CD14-positive monocyte (primary cell): ENCODE measurements around the gene RBM12. TPM values are rescaled to one million over a fixed set of nuclear protein-coding genes. Genes with fewer than 3 reads are reported as not detected.
"Not testable (repeated sequence)": the region's sequence is repeated elsewhere in the genome, so short reads cannot be mapped to it uniquely, and the experiment has no call there.

Experiments
- DNase-seq, 3 donors: peaks; one replicate each; pipeline ENCODE4 v3.0.0-alpha.2; 2011 to 2022
- H2AFZ ChIP-seq: 2 replicates; pipeline ENCODE4 v1.6.0; 2012; ENCODE audit warnings: mild to moderate bottlenecking, low read depth, low read length, inconsistent platforms; ENCODE audit not compliant: insufficient read depth, poor library complexity, severe bottlenecking
- H3K27ac ChIP-seq, 2 donors: 1 replicate in 1 of 2; 2 replicates in 1 of 2; pipeline ENCODE4 v1.5.1; 2012 to 2013; ENCODE audit warnings: low read length in 2 of 2, control low read depth in 1 of 2, inconsistent platforms in 1 of 2, low read depth in 1 of 2, mild to moderate bottlenecking in 1 of 2
- H3K27me3 ChIP-seq, 2 donors: one replicate each; pipeline versions ENCODE4 v1.6.0 to v1.6.1; 2011 to 2013; ENCODE audit warnings: low read length in 2 of 2; ENCODE audit not compliant: control insufficient read depth in 2 of 2, insufficient read depth in 2 of 2
- H3K36me3 ChIP-seq, 2 donors: replicated peaks in 1 of 2; 1 replicate in 1 of 2; 2 replicates in 1 of 2; pipeline versions ENCODE4 v1.5.1 to v1.6.1; 2012 to 2013; ENCODE audit warnings: low read length in 2 of 2, control low read depth in 1 of 2, inconsistent platforms in 1 of 2, mild to moderate bottlenecking in 1 of 2; ENCODE audit not compliant: insufficient read depth in 2 of 2, control insufficient read depth in 1 of 2
- H3K4me1 ChIP-seq, 2 donors: 1 replicate in 1 of 2; 2 replicates in 1 of 2; pipeline versions ENCODE4 v1.5.1 to v1.6.1; 2012 to 2013; ENCODE audit warnings: low read length in 2 of 2, control low read depth in 1 of 2, inconsistent platforms in 1 of 2, mild to moderate bottlenecking in 1 of 2, moderate library complexity in 1 of 2; ENCODE audit not compliant: insufficient read depth in 2 of 2, control insufficient read depth in 1 of 2
- H3K4me2 ChIP-seq: replicated peaks from 2 replicates; pipeline ENCODE3; 2012; ENCODE audit warnings: low read length, moderate library complexity, mild to moderate bottlenecking; ENCODE audit not compliant: poor library complexity, severe bottlenecking; ENCODE audit errors: extremely low read depth
- H3K4me3 ChIP-seq, 3 experiments: fragments of 200-600 bp in 1 of 3; sonication (generic) in 1 of 3; replicated peaks in 1 of 3; 1 replicate in 2 of 3; 2 replicates in 1 of 3; pipeline ENCODE4 v1.5.1; 2011 to 2013; ENCODE audit warnings: low read length in 3 of 3, mild to moderate bottlenecking in 3 of 3, control low read depth in 2 of 3, low read depth in 2 of 3, inconsistent platforms in 1 of 3, moderate library complexity in 1 of 3
- H3K79me2 ChIP-seq: 2 replicates; pipeline ENCODE4 v1.6.0; 2012; ENCODE audit warnings: mild to moderate bottlenecking, control low read depth, inconsistent platforms, low read length, moderate library complexity; ENCODE audit not compliant: insufficient read depth
- H3K9ac ChIP-seq: 2 replicates; pipeline ENCODE4 v1.6.0; 2017; ENCODE audit warnings: low read length, mild to moderate bottlenecking; ENCODE audit not compliant: insufficient read depth, poor library complexity, severe bottlenecking
- H3K9me3 ChIP-seq, 2 donors: replicated peaks in 1 of 2; 1 replicate in 1 of 2; 2 replicates in 1 of 2; pipeline versions ENCODE4 v1.5.1 to v1.6.1; 2012 to 2013; ENCODE audit warnings: low read length in 2 of 2, control low read depth in 1 of 2; ENCODE audit not compliant: control insufficient read depth in 1 of 2, insufficient read depth in 1 of 2
- H4K20me1 ChIP-seq: 2 replicates; pipeline ENCODE4 v1.6.0; 2012; ENCODE audit warnings: mild to moderate bottlenecking, low read length, control low read depth, moderate library complexity; ENCODE audit not compliant: insufficient read depth
- H3K27ac Mint-ChIP-seq, 7 donors: one replicate each; pipeline ENCODE4 v1.8.0; 2020; ENCODE audit warnings: mild to moderate bottlenecking in 7 of 7, mixed read lengths in 7 of 7, moderate library complexity in 6 of 7, inconsistent platforms in 2 of 7
- H3K27me3 Mint-ChIP-seq, 3 donors: one replicate each; pipeline ENCODE4 v1.8.0; 2021 to 2022; ENCODE audit warnings: low read depth in 3 of 3, mild to moderate bottlenecking in 3 of 3, mixed read lengths in 3 of 3, moderate library complexity in 3 of 3, inconsistent platforms in 1 of 3
- H3K36me3 Mint-ChIP-seq, 2 donors: one replicate each; pipeline ENCODE4 v1.8.0; 2020; ENCODE audit warnings: mixed read lengths in 2 of 2, inconsistent platforms in 1 of 2, mild to moderate bottlenecking in 1 of 2
- H3K4me1 Mint-ChIP-seq: one replicate; pipeline ENCODE4 v1.8.0; 2020; ENCODE audit warnings: mild to moderate bottlenecking, mixed read lengths
- H3K4me3 Mint-ChIP-seq, 2 donors: one replicate each; pipeline ENCODE4 v1.8.0; 2020; ENCODE audit warnings: mild to moderate bottlenecking in 2 of 2, mixed read lengths in 2 of 2, moderate library complexity in 1 of 2
- H3K9me3 Mint-ChIP-seq, 7 donors: one replicate each; pipeline ENCODE4 v1.8.0; 2020 to 2022; ENCODE audit warnings: mixed read lengths in 7 of 7, mild to moderate bottlenecking in 6 of 7, moderate library complexity in 6 of 7, inconsistent platforms in 2 of 7
- WGBS: methylation state at CpG from one replicate; pipeline ENCODE4 v1.1.5; 2013; ENCODE audit warnings: missing lambda C conversion rate; ENCODE audit not compliant: insufficient coverage; 5-methylcytosine and 5-hydroxymethylcytosine counted together
- intact Hi-C, 2 donors: fragments of 100-400 bp; cut with micrococcal nuclease; formaldehyde crosslinking; loops; one replicate each; pipeline versions ENCODE4 v1.15.0 to v1.15.1; 2023
- polyA plus RNA-seq, 3 donors: library from polyadenylated mRNA; depleted of rRNA in 1 of 3; unstranded in 2 of 3; stranded (reverse) in 1 of 3; fragments of 300-500 nt in 2 of 3; fragments of >200 nt in 1 of 3; fragmentation: Illumina TruSeq in 2 of 3; gene quantifications; 1 replicate in 2 of 3; 2 replicates in 1 of 3; pipeline ENCODE4 v1.2.3, GENCODE V29; 2012 to 2021
- TF ChIP-seq, protein P1 (sequence below): fragments of 200-600 bp; IDR thresholded peaks from one replicate; pipeline ENCODE4 v1.8.0; 2022; ENCODE audit warnings: antibody characterized with exemption, mild to moderate bottlenecking

Gene RBM12
- polyA plus RNA-seq, 3 donors = 21.5 to 32.8 (median 30.4) TPM

DNA sequence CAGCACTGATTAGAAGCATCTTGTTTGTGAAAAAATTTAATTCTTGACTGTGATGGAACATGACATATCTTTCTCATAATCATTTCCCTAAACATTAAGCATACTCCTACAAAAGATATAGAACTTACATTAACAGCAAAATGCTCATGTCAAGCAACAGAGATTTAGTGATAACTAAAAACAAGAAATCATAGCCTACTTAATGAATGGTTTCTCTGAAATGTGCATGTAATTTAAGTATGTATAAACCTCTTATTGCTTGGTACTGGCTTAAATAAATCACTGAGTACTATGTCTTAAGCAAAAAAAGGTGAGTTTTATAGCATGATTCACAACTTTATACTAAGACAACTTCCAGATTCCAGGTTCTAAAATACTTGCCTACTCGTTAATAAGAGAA lies 43.8 kb upstream of the RBM12 start:
- Mint-ChIP-seq H3K27me3 (peaks cover 0 to 2% (median 0%) of the 10 kb centered on the region in 3 donors), H3K4me3 (no peak overlapping the region), H3K27ac (no peak overlapping the region), H3K36me3 (peaks cover 79 to 91% of the 10 kb centered on the region in 2 donors), H3K4me1 (no peaks in the 10 kb centered on the region), H3K9me3 (no peaks in the 10 kb centered on the region)
- WGBS = no CpG with 5 or more reads among the region's 1 CpG
- H2AFZ ChIP-seq = no peak overlapping the region
- H3K27me3 ChIP-seq = no peaks in the 10 kb centered on the region
- H3K79me2 ChIP-seq = peaks cover 85% of the 10 kb centered on the region
- no peak for DNase-seq
- TF ChIP-seq, protein P1, sequence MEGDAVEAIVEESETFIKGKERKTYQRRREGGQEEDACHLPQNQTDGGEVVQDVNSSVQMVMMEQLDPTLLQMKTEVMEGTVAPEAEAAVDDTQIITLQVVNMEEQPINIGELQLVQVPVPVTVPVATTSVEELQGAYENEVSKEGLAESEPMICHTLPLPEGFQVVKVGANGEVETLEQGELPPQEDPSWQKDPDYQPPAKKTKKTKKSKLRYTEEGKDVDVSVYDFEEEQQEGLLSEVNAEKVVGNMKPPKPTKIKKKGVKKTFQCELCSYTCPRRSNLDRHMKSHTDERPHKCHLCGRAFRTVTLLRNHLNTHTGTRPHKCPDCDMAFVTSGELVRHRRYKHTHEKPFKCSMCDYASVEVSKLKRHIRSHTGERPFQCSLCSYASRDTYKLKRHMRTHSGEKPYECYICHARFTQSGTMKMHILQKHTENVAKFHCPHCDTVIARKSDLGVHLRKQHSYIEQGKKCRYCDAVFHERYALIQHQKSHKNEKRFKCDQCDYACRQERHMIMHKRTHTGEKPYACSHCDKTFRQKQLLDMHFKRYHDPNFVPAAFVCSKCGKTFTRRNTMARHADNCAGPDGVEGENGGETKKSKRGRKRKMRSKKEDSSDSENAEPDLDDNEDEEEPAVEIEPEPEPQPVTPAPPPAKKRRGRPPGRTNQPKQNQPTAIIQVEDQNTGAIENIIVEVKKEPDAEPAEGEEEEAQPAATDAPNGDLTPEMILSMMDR = no peak
- intact Hi-C loops = no loop called here
- H3K9me3 ChIP-seq = no peaks in the 10 kb centered on the region
- H4K20me1 ChIP-seq = peaks cover 100% of the 10 kb centered on the region
- no peak overlapping the region for H3K9ac ChIP-seq
- H3K4me1 ChIP-seq = no peaks in the 10 kb centered on the region
- no peak overlapping the region for H3K27ac ChIP-seq
- peaks cover 98 to 100% of the 10 kb centered on the region in 2 donors for H3K36me3 ChIP-seq
- no peak overlapping the region for H3K4me3 ChIP-seq
- H3K4me2 ChIP-seq = no peak overlapping the region

DNA sequence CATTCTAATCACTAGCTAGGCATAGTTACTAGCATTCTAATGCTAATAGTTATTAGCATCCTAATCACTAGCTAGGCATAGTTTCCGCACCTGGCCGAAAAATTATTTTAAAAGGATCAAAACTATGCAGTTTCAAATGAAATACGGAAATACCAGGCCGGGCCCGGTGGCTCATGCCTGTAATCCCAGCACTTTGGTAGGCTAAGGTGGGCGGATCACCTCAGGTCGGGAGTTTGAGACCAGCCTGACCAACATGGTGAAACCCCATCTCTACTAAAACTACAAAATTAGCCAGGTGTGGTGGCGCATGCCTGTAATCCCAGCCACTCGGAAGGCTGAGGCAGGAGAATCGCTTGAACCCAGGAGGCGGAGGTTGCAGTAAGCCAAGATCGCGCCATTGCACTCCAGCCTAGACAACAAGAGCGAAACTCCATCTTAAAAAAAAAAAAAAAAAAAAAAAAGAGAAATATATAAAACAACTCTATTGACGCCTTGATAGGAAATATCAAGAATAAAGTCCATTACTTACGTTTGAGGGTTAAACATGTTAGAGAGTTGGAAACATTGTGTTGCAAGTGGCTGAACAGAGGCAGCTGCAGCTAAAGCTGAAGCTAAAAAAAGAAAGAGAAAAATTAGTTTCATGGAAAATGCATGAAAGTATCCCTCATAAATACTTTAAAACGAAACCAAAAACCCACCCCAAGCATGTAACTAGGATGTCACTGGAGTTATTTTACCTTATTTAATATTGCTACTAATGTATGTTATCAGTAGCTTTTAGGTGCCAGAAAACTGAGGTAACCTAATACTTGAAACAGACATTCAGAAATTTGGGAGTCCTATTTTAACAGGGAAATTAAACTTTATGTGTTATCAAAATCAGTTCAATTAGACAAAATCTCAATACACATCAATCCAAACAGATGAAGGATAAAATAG lies 42.2 kb upstream of the RBM12 start:
- not testable (repeated sequence) for H3K4me3 Mint-ChIP-seq
- H4K20me1 ChIP-seq = peaks cover 100% of the 10 kb centered on the region

DNA sequence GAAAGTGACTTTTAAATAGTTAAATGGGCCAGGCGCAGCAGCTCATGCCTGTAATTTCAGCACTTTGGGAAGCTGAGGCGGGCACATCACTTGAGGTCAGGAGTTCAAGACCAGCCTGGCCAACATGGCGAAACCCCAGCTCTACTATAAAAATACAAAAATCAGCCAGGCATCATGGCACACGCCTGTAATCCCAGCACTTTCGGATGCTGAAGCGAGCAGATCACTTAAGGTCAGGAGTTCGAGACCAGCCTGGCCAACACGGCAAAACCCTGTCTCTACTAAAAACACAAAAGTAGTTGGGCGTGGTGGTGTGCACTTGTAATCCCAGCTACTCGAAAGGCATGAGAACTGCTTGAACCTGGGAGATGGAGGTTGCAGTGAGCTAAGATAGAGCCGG lies 41.2 kb upstream of the RBM12 start:
- H3K4me2 ChIP-seq, DNase-seq, H3K9ac ChIP-seq, H2AFZ ChIP-seq, intact Hi-C loops, H3K4me3 ChIP-seq, H3K27me3 ChIP-seq, H3K4me3 Mint-ChIP-seq, H3K27ac ChIP-seq, H3K4me1 Mint-ChIP-seq, H3K9me3 Mint-ChIP-seq, H3K4me1 ChIP-seq, H3K27me3 Mint-ChIP-seq, H3K9me3 ChIP-seq: not testable (repeated sequence)
- Mint-ChIP-seq H3K36me3 (peaks cover 74 to 82% of the 10 kb centered on the region in 2 donors), H3K27ac (peak overlapping the region in 1 of 7 donors; percentile 9)
- Histone ChIP-seq H4K20me1 (peaks cover 97% of the 10 kb centered on the region), H3K79me2 (peaks cover 59% of the 10 kb centered on the region), H3K36me3 (peaks cover 86 to 94% of the 10 kb centered on the region in 2 donors)
- WGBS = 72% methylated on average over 2 of the region's 11 CpGs

More for the DNA sequence above, 42.2 kb upstream of the RBM12 start:
- H3K4me3 ChIP-seq, intact Hi-C loops, H2AFZ ChIP-seq, H3K27ac ChIP-seq, H3K27me3 ChIP-seq, H3K4me1 ChIP-seq, H3K4me1 Mint-ChIP-seq, H3K9ac ChIP-seq, H3K4me2 ChIP-seq, H3K27ac Mint-ChIP-seq, H3K27me3 Mint-ChIP-seq, H3K9me3 Mint-ChIP-seq, DNase-seq, H3K9me3 ChIP-seq: not testable (repeated sequence)
- peaks cover 69% of the 10 kb centered on the region for H3K79me2 ChIP-seq
- peaks cover 95 to 100% of the 10 kb centered on the region in 2 donors for H3K36me3 ChIP-seq
- peaks cover 82 to 90% of the 10 kb centered on the region in 2 donors for H3K36me3 Mint-ChIP-seq
- WGBS = 93% methylated on average over 5 of the region's 17 CpGs
